Measurements from ENCODE around the gene MYBPC1. TPM values are rescaled to one million over a fixed set of nuclear protein-coding genes. Genes with fewer than 3 reads are reported as not detected.
A peak's percentile ranks its signal among the peaks of the same experiment; 100 is the strongest.

MYBPC1 gene
- total and polyA plus RNA-seq, 2 experiments from 2014 or later, result 0.18 TPM; not detected in 1

- peak; percentile 37 for DNase-seq (ENCODE audit: low spot score)
- peak; percentile 21 for ATAC-seq
- H3K27ac Mint-ChIP-seq, result no peak overlapping the region
- no peaks in the 10 kb centered on the region; the same call in 2 of the 3 replicates for H3K9me3 Mint-ChIP-seq
- TF ChIP-seq ETS1 (IDR thresholded peaks at IDR 0.05), result no peak
- no peak for TF ChIP-seq STAT1 (IDR thresholded peaks at IDR 0.05; ENCODE audit: unreplicated experiment)
- H3K27me3 Mint-ChIP-seq (ENCODE audit: insufficient read depth, low read depth, poor library complexity), result peaks cover 22% of the 10 kb centered on the region
- Histone ChIP-seq H3F3A (replicated peaks; ENCODE audit: low read depth) (0 out of 2 replicates have a peak, but pooled peaks cover 4% of the 10 kb centered on the region), H3K27me3 (ENCODE audit: insufficient read depth) (peaks cover 29% of the 10 kb centered on the region), H3K4me3 (peak overlapping the region; percentile 95), H3K4me2 (peak overlapping the region; percentile 83), H3K27ac (ENCODE audit: low read depth) (no peak overlapping the region), H3K79me2 (replicated peaks; ENCODE audit: insufficient read depth) (peaks cover 42% of the 10 kb centered on the region), H2AFZ (peak overlapping the region; percentile 91), H4K20me1 (replicated peaks; ENCODE audit: insufficient read depth) (0 out of 2 replicates have a peak, but pooled peaks cover 2% of the 10 kb centered on the region), H3K9me2 (ENCODE audit: insufficient read depth) (no peaks in the 10 kb centered on the region), H3K36me3 (ENCODE audit: insufficient read depth) (no peaks in the 10 kb centered on the region), H3K4me1 (ENCODE audit: insufficient read depth) (peaks cover 18% of the 10 kb centered on the region)
- peaks cover 21% of the 10 kb centered on the region for H3K4me1 Mint-ChIP-seq
- H3K36me3 Mint-ChIP-seq (ENCODE audit: low read depth), result no peaks in the 10 kb centered on the region
- H3K4me3 Mint-ChIP-seq, result peak overlapping the region; percentile 87
Observed at GRCh38 chr12:101697930-101698799, 103.4 kb downstream of the MYBPC1 start.

GRCh38 chr12:101698800-101699347 is 104.1 kb downstream of the MYBPC1 start:
- Histone ChIP-seq H4K20me1 (replicated peaks; ENCODE audit: insufficient read depth) (0 out of 2 replicates have a peak, but pooled peaks cover 6% of the 10 kb centered on the region), H3K27me3 (ENCODE audit: insufficient read depth) (peaks cover 29% of the 10 kb centered on the region), H3K27ac (ENCODE audit: low read depth) (no peak overlapping the region), H3K9me2 (ENCODE audit: insufficient read depth) (no peaks in the 10 kb centered on the region), H3K36me3 (ENCODE audit: insufficient read depth) (no peaks in the 10 kb centered on the region), H3K4me3 (peak overlapping the region; percentile 95), H3K79me2 (replicated peaks; ENCODE audit: insufficient read depth) (peaks cover 47% of the 10 kb centered on the region), H3K4me2 (peak overlapping the region; percentile 83), H2AFZ (peak overlapping the region; percentile 91; the same call in 1 of the 2 replicates), H3K4me1 (ENCODE audit: insufficient read depth) (peaks cover 21% of the 10 kb centered on the region), H3F3A (replicated peaks; ENCODE audit: low read depth) (0 out of 2 replicates have a peak, but pooled peaks cover 4% of the 10 kb centered on the region)
- no peak for ATAC-seq
- peaks cover 25% of the 10 kb centered on the region for H3K4me1 Mint-ChIP-seq
- no peaks in the 10 kb centered on the region for H3K36me3 Mint-ChIP-seq (ENCODE audit: low read depth)
- no peak overlapping the region for H3K27ac Mint-ChIP-seq
- TF ChIP-seq CTCF (conservative IDR thresholded peaks at IDR 0.05; ENCODE audit: low read depth in 2 of 2) (peak; percentile 13 to 21; a peak in 2 of 4 replicates), EZH2 (IDR thresholded peaks at IDR 0.05; ENCODE audit: low read depth, unreplicated experiment) (no peak), NANOG (IDR thresholded peaks at IDR 0.05; ENCODE audit: borderline replicate concordance) (no peak), POLR2AphosphoS5 (IDR thresholded peaks at IDR 0.05; ENCODE audit: low read depth) (no peak)
- DNase-seq (ENCODE audit: low spot score), result no peak
- peak overlapping the region; percentile 87 for H3K4me3 Mint-ChIP-seq
- no peaks in the 10 kb centered on the region; the same call in 2 of the 3 replicates for H3K9me3 Mint-ChIP-seq
- peaks cover 22% of the 10 kb centered on the region for H3K27me3 Mint-ChIP-seq (ENCODE audit: insufficient read depth, low read depth, poor library complexity)

Data from GM23338 (cell line).